ENCODE measurements around the gene DLK2.

The DLK2 gene

GRCh38 chr6:43451939-43452338, 3.4 kb downstream of the DLK2 start:
- Histone ChIP-seq H3K36me3 (ENCODE audit: control insufficient read depth in 1 of 2, insufficient read depth in 2 of 2, low read length in 2 of 2) (peaks cover 27 to 54% of the 10 kb centered on the region in 2 donors), H3K27me3 (ENCODE audit: low read depth, low read length) (peaks cover 3% of the 10 kb centered on the region), H3K9me3 (ENCODE audit: control insufficient read depth in 1 of 2, low read length in 2 of 2) (no peaks in the 10 kb centered on the region), H3K27ac (ENCODE audit: low read length) (no peak overlapping the region), H3K4me3 (ENCODE audit: low read depth in 1 of 2, low read length in 2 of 2) (no peak overlapping the region), H3K4me1 (ENCODE audit: control insufficient read depth in 1 of 2, insufficient read depth in 2 of 2, low read length in 2 of 2) (peaks cover 0 to 12% of the 10 kb centered on the region in 2 donors)

DNA sequence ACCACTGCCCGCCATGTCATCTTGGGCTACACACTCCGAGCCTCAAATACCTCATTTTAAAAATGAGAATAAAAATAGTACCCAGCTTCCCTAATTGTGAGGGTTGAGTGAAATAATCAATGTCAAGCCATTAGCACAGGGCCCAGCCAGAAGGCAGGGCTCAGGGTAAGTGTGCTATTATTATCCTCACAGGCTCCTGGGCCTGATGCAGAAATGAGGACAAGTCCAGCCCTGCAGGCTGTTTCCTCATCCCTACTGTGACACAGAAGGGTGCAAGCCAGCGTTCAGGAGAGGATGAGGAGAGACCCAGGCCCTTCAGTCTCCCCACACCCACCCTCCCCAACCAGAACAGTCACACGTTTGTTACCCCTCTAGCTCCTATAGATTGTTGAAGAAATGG, 4.0 kb downstream of the DLK2 start:
- H3K4me3 ChIP-seq (ENCODE audit: low read depth in 1 of 2, low read length in 2 of 2), result no peak overlapping the region
- H3K9me3 ChIP-seq (ENCODE audit: control insufficient read depth in 1 of 2, low read length in 2 of 2), result no peaks in the 10 kb centered on the region
- peaks cover 0 to 12% of the 10 kb centered on the region in 2 donors for H3K4me1 ChIP-seq (ENCODE audit: control insufficient read depth in 1 of 2, insufficient read depth in 2 of 2, low read length in 2 of 2)
- no peaks in the 10 kb centered on the region for H3K27me3 ChIP-seq (ENCODE audit: low read depth, low read length)
- H3K36me3 ChIP-seq (ENCODE audit: control insufficient read depth in 1 of 2, insufficient read depth in 2 of 2, low read length in 2 of 2), result peaks cover 27 to 58% of the 10 kb centered on the region in 2 donors
- no peak overlapping the region for H3K27ac ChIP-seq (ENCODE audit: low read length)

- no peak overlapping the region for H3K4me3 ChIP-seq (ENCODE audit: low read depth in 1 of 2, low read length in 2 of 2)
- no peak overlapping the region for H3K27ac ChIP-seq (ENCODE audit: low read length)
- peaks cover 32 to 65% of the 10 kb centered on the region in 2 donors for H3K36me3 ChIP-seq (ENCODE audit: control insufficient read depth in 1 of 2, insufficient read depth in 2 of 2, low read length in 2 of 2)
- no peaks in the 10 kb centered on the region for H3K27me3 ChIP-seq (ENCODE audit: low read depth, low read length)
- no peaks in the 10 kb centered on the region for H3K9me3 ChIP-seq (ENCODE audit: control insufficient read depth in 1 of 2, low read length in 2 of 2)
- H3K4me1 ChIP-seq (ENCODE audit: control insufficient read depth in 1 of 2, insufficient read depth in 2 of 2, low read length in 2 of 2), result peaks cover 0 to 8% of the 10 kb centered on the region in 2 donors
Measured at GRCh38 chr6:43450699-43451131, 4.6 kb downstream of the DLK2 start.

GRCh38 chr6:43448916-43449315, 6.4 kb downstream of the DLK2 start:
- Histone ChIP-seq H3K9me3 (ENCODE audit: control insufficient read depth in 1 of 2, low read length in 2 of 2) (no peaks in the 10 kb centered on the region), H3K27me3 (ENCODE audit: low read depth, low read length) (no peaks in the 10 kb centered on the region), H3K4me3 (ENCODE audit: low read depth in 1 of 2, low read length in 2 of 2) (no peak overlapping the region), H3K27ac (ENCODE audit: low read length) (no peak overlapping the region), H3K36me3 (ENCODE audit: control insufficient read depth in 1 of 2, insufficient read depth in 2 of 2, low read length in 2 of 2) (peaks cover 39 to 83% of the 10 kb centered on the region in 2 donors), H3K4me1 (ENCODE audit: control insufficient read depth in 1 of 2, insufficient read depth in 2 of 2, low read length in 2 of 2) (no peaks in the 10 kb centered on the region)

- no peaks in the 10 kb centered on the region for H3K27me3 ChIP-seq (ENCODE audit: low read depth, low read length)
- H3K36me3 ChIP-seq (ENCODE audit: control insufficient read depth in 1 of 2, insufficient read depth in 2 of 2, low read length in 2 of 2), result peaks cover 50 to 89% of the 10 kb centered on the region in 2 donors
- no peak overlapping the region for H3K4me3 ChIP-seq (ENCODE audit: low read depth in 1 of 2, low read length in 2 of 2)
- H3K27ac ChIP-seq (ENCODE audit: low read length), result no peak overlapping the region
- no peaks in the 10 kb centered on the region for H3K9me3 ChIP-seq (ENCODE audit: control insufficient read depth in 1 of 2, low read length in 2 of 2)
- H3K4me1 ChIP-seq (ENCODE audit: control insufficient read depth in 1 of 2, insufficient read depth in 2 of 2, low read length in 2 of 2), result no peaks in the 10 kb centered on the region
Measured at GRCh38 chr6:43447604-43448003, 7.7 kb downstream of the DLK2 start.

GRCh38 chr6:43445576-43445975, 9.8 kb downstream of the DLK2 start:
- Histone ChIP-seq H3K27ac (ENCODE audit: low read length) (no peak overlapping the region), H3K4me3 (ENCODE audit: low read depth in 1 of 2, low read length in 2 of 2) (no peak overlapping the region), H3K9me3 (ENCODE audit: control insufficient read depth in 1 of 2, low read length in 2 of 2) (no peaks in the 10 kb centered on the region), H3K4me1 (ENCODE audit: control insufficient read depth in 1 of 2, insufficient read depth in 2 of 2, low read length in 2 of 2) (no peaks in the 10 kb centered on the region), H3K27me3 (ENCODE audit: low read depth, low read length) (no peaks in the 10 kb centered on the region), H3K36me3 (ENCODE audit: control insufficient read depth in 1 of 2, insufficient read depth in 2 of 2, low read length in 2 of 2) (peaks cover 52 to 94% of the 10 kb centered on the region in 2 donors)

- Histone ChIP-seq H3K4me1 (ENCODE audit: control insufficient read depth in 1 of 2, insufficient read depth in 2 of 2, low read length in 2 of 2) (no peaks in the 10 kb centered on the region), H3K27me3 (ENCODE audit: low read depth, low read length) (no peaks in the 10 kb centered on the region), H3K4me3 (ENCODE audit: low read depth in 1 of 2, low read length in 2 of 2) (no peak overlapping the region), H3K36me3 (ENCODE audit: control insufficient read depth in 1 of 2, insufficient read depth in 2 of 2, low read length in 2 of 2) (peaks cover 52 to 90% of the 10 kb centered on the region in 2 donors), H3K9me3 (ENCODE audit: control insufficient read depth in 1 of 2, low read length in 2 of 2) (no peaks in the 10 kb centered on the region), H3K27ac (ENCODE audit: low read length) (no peak overlapping the region)
Measured at GRCh38 chr6:43444582-43444981, 10.8 kb downstream of the DLK2 start.

GRCh38 chr6:43444036-43444435, 11.3 kb downstream of the DLK2 start:
- Histone ChIP-seq H3K4me3 (ENCODE audit: low read depth in 1 of 2, low read length in 2 of 2) (no peak overlapping the region), H3K27ac (ENCODE audit: low read length) (no peak overlapping the region), H3K27me3 (ENCODE audit: low read depth, low read length) (no peaks in the 10 kb centered on the region), H3K9me3 (ENCODE audit: control insufficient read depth in 1 of 2, low read length in 2 of 2) (no peaks in the 10 kb centered on the region), H3K4me1 (ENCODE audit: control insufficient read depth in 1 of 2, insufficient read depth in 2 of 2, low read length in 2 of 2) (no peaks in the 10 kb centered on the region), H3K36me3 (ENCODE audit: control insufficient read depth in 1 of 2, insufficient read depth in 2 of 2, low read length in 2 of 2) (peaks cover 47 to 85% of the 10 kb centered on the region in 2 donors)

GRCh38 chr6:43442935-43443334, 12.4 kb downstream of the DLK2 start:
- Histone ChIP-seq H3K4me1 (ENCODE audit: control insufficient read depth in 1 of 2, insufficient read depth in 2 of 2, low read length in 2 of 2) (no peaks in the 10 kb centered on the region), H3K4me3 (ENCODE audit: low read depth in 1 of 2, low read length in 2 of 2) (no peak overlapping the region), H3K27ac (ENCODE audit: low read length) (no peak overlapping the region), H3K9me3 (ENCODE audit: control insufficient read depth in 1 of 2, low read length in 2 of 2) (no peaks in the 10 kb centered on the region), H3K36me3 (ENCODE audit: control insufficient read depth in 1 of 2, insufficient read depth in 2 of 2, low read length in 2 of 2) (peaks cover 38 to 85% of the 10 kb centered on the region in 2 donors), H3K27me3 (ENCODE audit: low read depth, low read length) (no peaks in the 10 kb centered on the region)

- Histone ChIP-seq H3K4me3 (ENCODE audit: low read depth in 1 of 2, low read length in 2 of 2) (no peak overlapping the region), H3K27me3 (ENCODE audit: low read depth, low read length) (no peaks in the 10 kb centered on the region), H3K27ac (ENCODE audit: low read length) (no peak overlapping the region), H3K4me1 (ENCODE audit: control insufficient read depth in 1 of 2, insufficient read depth in 2 of 2, low read length in 2 of 2) (peaks cover 9 to 18% of the 10 kb centered on the region in 2 donors), H3K9me3 (ENCODE audit: control insufficient read depth in 1 of 2, low read length in 2 of 2) (no peaks in the 10 kb centered on the region), H3K36me3 (ENCODE audit: control insufficient read depth in 1 of 2, insufficient read depth in 2 of 2, low read length in 2 of 2) (peaks cover 16 to 56% of the 10 kb centered on the region in 2 donors)
Measured at GRCh38 chr6:43437700-43438099, 17.6 kb downstream of the DLK2 start.

DNA sequence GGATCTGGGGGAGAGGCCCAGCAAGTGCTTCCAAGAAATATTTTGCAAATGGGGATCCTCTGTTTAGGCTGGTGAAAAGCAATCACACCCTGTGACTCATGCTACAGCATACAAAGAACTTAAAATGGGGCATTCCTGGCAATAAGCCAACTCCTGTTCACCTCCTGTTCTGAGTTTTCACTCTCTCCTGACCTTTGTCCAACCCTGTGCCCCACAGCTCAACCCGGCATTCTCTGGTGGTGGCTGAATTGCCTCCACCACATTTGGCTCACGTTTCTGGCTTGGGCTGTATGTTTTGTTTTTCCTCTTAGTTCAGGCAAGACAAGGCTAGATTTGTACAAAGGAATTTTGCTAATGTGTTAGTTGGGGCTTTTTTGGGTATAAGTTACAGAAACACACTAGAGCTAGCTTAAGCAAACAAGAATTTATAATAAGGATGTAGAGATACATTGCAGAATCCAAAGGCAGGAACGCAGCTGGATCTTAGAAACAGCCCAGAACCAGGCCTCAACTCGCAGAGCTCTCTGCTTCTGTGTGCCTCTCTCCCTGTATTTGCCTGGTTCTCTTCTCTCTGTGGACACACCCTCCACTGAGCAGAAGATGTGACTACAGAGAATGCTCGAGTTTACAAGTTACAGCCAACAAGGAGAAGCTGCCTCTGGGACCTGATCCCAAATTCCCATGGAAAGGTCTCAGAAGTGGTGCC, 18.6 kb downstream of the DLK2 start:
- peaks cover 12 to 56% of the 10 kb centered on the region in 2 donors for H3K36me3 ChIP-seq (ENCODE audit: control insufficient read depth in 1 of 2, insufficient read depth in 2 of 2, low read length in 2 of 2)
- H3K4me3 ChIP-seq (ENCODE audit: low read depth in 1 of 2, low read length in 2 of 2), result no peak overlapping the region
- H3K9me3 ChIP-seq (ENCODE audit: control insufficient read depth in 1 of 2, low read length in 2 of 2), result no peaks in the 10 kb centered on the region
- peaks cover 9 to 18% of the 10 kb centered on the region in 2 donors for H3K4me1 ChIP-seq (ENCODE audit: control insufficient read depth in 1 of 2, insufficient read depth in 2 of 2, low read length in 2 of 2)
- H3K27ac ChIP-seq (ENCODE audit: low read length), result peak overlapping the region; percentile 10
- H3K27me3 ChIP-seq (ENCODE audit: low read depth, low read length), result no peaks in the 10 kb centered on the region
